AG04450 (cell line): ENCODE data around the gene JTB. TPM values are rescaled to one million over a fixed set of nuclear protein-coding genes. Genes with fewer than 3 reads are reported as not detected.
"Not testable (repeated sequence)": the region's sequence is repeated elsewhere in the genome, so short reads cannot be mapped to it uniquely, and the experiment has no call there.

Experiments used
- CTCF ChIA-PET: fragments of 300-600, 350-600 bp; formaldehyde crosslinking; extraction: SDS; loops from one replicate; lab custom pipeline; 2022; ENCODE audit warnings: antibody characterized with exemption, inconsistent platforms; lab: Charles Lee
- POLR2A ChIA-PET: fragments of 350-600 bp; formaldehyde crosslinking; extraction: SDS; loops from one replicate; lab custom pipeline; 2021; ENCODE audit warnings: antibody characterized with exemption, inconsistent platforms; lab: Yijun Ruan, JAX
- DNase-seq: peaks from one replicate; pipeline ENCODE4 v3.0.0-alpha.2; 2011; ENCODE audit warnings: low read depth, low spot score
- H3K27ac ChIP-seq: one replicate; pipeline ENCODE4 v1.5.1; 2012; ENCODE audit warnings: low read depth, low read length, control low read depth
- H3K27me3 ChIP-seq: one replicate; pipeline ENCODE4 v1.6.0; 2012; ENCODE audit warnings: low read length; ENCODE audit not compliant: control insufficient read depth, insufficient read depth
- H3K4me3 ChIP-seq: 2 replicates; pipeline ENCODE4 v1.5.1; 2011; ENCODE audit warnings: mild to moderate bottlenecking, low read depth, low read length, control low read depth
- H3K9me3 ChIP-seq: 2 replicates; pipeline ENCODE4 v1.5.1; 2012; ENCODE audit warnings: low read length; ENCODE audit not compliant: control insufficient read depth, insufficient read depth
- CTCF ChIP-seq: IDR thresholded peaks from 2 replicates; pipeline ENCODE4 v1.5.1; 2011; ENCODE audit warnings: low read depth, low read length, control low read depth, inconsistent platforms
- polyA minus RNA-seq: library from RNA; depleted of rRNA, polyadenylated mRNA; stranded (reverse); fragments of >200 nt; gene quantifications from 2 replicates; pipeline ENCODE4 v1.2.3, GENCODE V29; 2011; rRNA and poly(A)+ RNA removed
- polyA plus RNA-seq: library from polyadenylated mRNA; depleted of rRNA; stranded (reverse); fragments of >200 nt; gene quantifications from 2 replicates; pipeline ENCODE4 v1.2.3, GENCODE V29; 2011; rRNA removed

JTB gene
- polyA plus RNA-seq (159 and 160 TPM in 2 replicates), polyA minus RNA-seq (37.4 and 41.4 TPM in 2 replicates)

GRCh38 chr1:153977250-153978240, at the start of gene JTB:
JTB (minus strand) TSS chr1:153977674; CDS start chr1:153977252, 422 bp downstream.
- ChIA-PET CTCF (interaction anchor here (0.5 to 3.5 kb wide), 8 partner anchors 8 to 180 kb away, joined by 3 to 31 read pairs (median 4); partner anchors contain the start of genes CREB3L4 and RAB13), POLR2A (interaction anchor here (0.7 to 3.9 kb wide), 14 partner anchors 8 to 344 kb away, joined by 3 to 39 read pairs (median 5); partner anchors contain the start of genes CHTOP, CREB3L4, CRTC2 and DENND4B)
- no peak for TF ChIP-seq CTCF
- Histone ChIP-seq H3K9me3 (no peaks in the 10 kb centered on the region; the same call in 1 of the 2 replicates), H3K27me3 (no peaks in the 10 kb centered on the region), H3K4me3 (peak within 1 kb of the TSS; percentile 94), H3K27ac (peak within 1 kb of the TSS; percentile 70)
- DNase-seq = no peak

- no peak for TF ChIP-seq CTCF
- CTCF ChIA-PET = no interaction called here
- no peak overlapping the region for H3K4me3 ChIP-seq
- DNase-seq = no peak
- POLR2A ChIA-PET = no interaction called here
- H3K27ac ChIP-seq = no peak overlapping the region
- H3K9me3 ChIP-seq = no peaks in the 10 kb centered on the region
- H3K27me3 ChIP-seq = no peaks in the 10 kb centered on the region
These were observed 42.5 kb upstream of the JTB start for GRCh38 chr1:154019940-154020339.

- POLR2A ChIA-PET = no interaction called here
- no peak overlapping the region for H3K4me3 ChIP-seq
- CTCF ChIA-PET = interaction anchor here (1.5 kb wide), 1 partner anchor 33 kb away, joined by 3 read pairs; the partner anchor contains the start of gene RAB13
- no peaks in the 10 kb centered on the region for H3K27me3 ChIP-seq
- H3K9me3 ChIP-seq = no peaks in the 10 kb centered on the region
- H3K27ac ChIP-seq = no peak overlapping the region
- no peak for DNase-seq
- no peak for TF ChIP-seq CTCF
These were observed 41.8 kb upstream of the JTB start for GRCh38 chr1:154019269-154019668.

GRCh38 chr1:154014154-154014907, 36.9 kb upstream of the JTB start:
- ChIA-PET POLR2A (no interaction called here), CTCF (no interaction called here)
- no peak for DNase-seq
- Histone ChIP-seq H3K27ac (no peak overlapping the region), H3K9me3 (no peaks in the 10 kb centered on the region), H3K27me3 (no peaks in the 10 kb centered on the region), H3K4me3 (no peak overlapping the region)
- TF ChIP-seq CTCF = no peak

- H3K9me3 ChIP-seq, DNase-seq, CTCF ChIA-PET, H3K4me3 ChIP-seq, H3K27ac ChIP-seq, H3K27me3 ChIP-seq: not testable (repeated sequence)
- POLR2A ChIA-PET = interaction anchor here (1.6 kb wide), 1 partner anchor 22 kb away, joined by 5 read pairs; no protein-coding TSS in a partner anchor
These were observed 35.1 kb upstream of the JTB start for GRCh38 chr1:154012543-154012942.
